B cell (primary cell): ENCODE measurements around the gene GGCT. TPM values are rescaled to one million over a fixed set of nuclear protein-coding genes. Genes with fewer than 3 reads are reported as not detected.

Experiments used
- ATAC-seq: fragments of 200-7000 bp; cut with Tn5 transposase; one replicate; pipeline ENCODE4 v1.10.0; 2021; ENCODE audit warnings: low read depth, mild to moderate bottlenecking, moderate number of reproducible peaks, moderate library complexity
- CTCF ChIA-PET: fragments of 350-600 bp; sonication (Branson Sonifier 250); formaldehyde crosslinking; loops from one replicate; lab custom pipeline; 2021; ENCODE audit warnings: antibody characterized with exemption, inconsistent platforms; lab: Charles Lee
- POLR2A ChIA-PET: fragments of 350-600 bp; sonication (Branson Sonifier 250); formaldehyde crosslinking; loops from one replicate; lab custom pipeline; 2021; ENCODE audit warnings: antibody characterized with exemption; lab: Charles Lee
- DNase-seq: peaks from one replicate; pipeline ENCODE4 v3.0.0; 2013
- H2AFZ ChIP-seq: 2 replicates; pipeline ENCODE4 v1.6.1; 2012; ENCODE audit warnings: mild to moderate bottlenecking, low read depth, low read length; ENCODE audit not compliant: insufficient read depth, poor library complexity, severe bottlenecking
- H3K27ac ChIP-seq, 2 donors: 1 replicate in 1 of 2; 2 replicates in 1 of 2; pipeline ENCODE4 v1.5.1; 2012 to 2013; ENCODE audit warnings: low read length in 2 of 2, mild to moderate bottlenecking in 2 of 2, moderate library complexity in 1 of 2
- H3K27me3 ChIP-seq, 4 experiments: fragments of 200-600 bp in 1 of 4; sonication (generic) in 1 of 4; replicated peaks in 1 of 4; 1 replicate in 2 of 4; 2 replicates in 2 of 4; pipeline versions ENCODE4 v1.6.1 to v1.7.0; 2013 to 2016; ENCODE audit warnings: low read length in 3 of 4, mild to moderate bottlenecking in 2 of 4, mixed read lengths in 1 of 4, moderate library complexity in 1 of 4; ENCODE audit not compliant: insufficient read depth in 4 of 4, control insufficient read depth in 3 of 4; ENCODE audit errors: control extremely low read depth in 1 of 4
- H3K36me3 ChIP-seq, 2 experiments: replicated peaks in 1 of 2; 1 replicate in 1 of 2; 2 replicates in 1 of 2; pipeline versions ENCODE4 v1.6.1 to v1.7.1; 2013; ENCODE audit warnings: low read length in 1 of 2; ENCODE audit not compliant: insufficient read depth in 2 of 2, control insufficient read depth in 1 of 2; ENCODE audit errors: control extremely low read depth in 1 of 2, extremely low read depth in 1 of 2
- H3K4me1 ChIP-seq, 2 donors: fragments of 200-600 bp in 1 of 2; sonication (generic) in 1 of 2; 1 replicate in 1 of 2; 2 replicates in 1 of 2; pipeline versions ENCODE4 v1.5.1 to v1.6.1; 2013 to 2017; ENCODE audit warnings: low read length in 2 of 2; ENCODE audit not compliant: control insufficient read depth in 2 of 2, insufficient read depth in 2 of 2
- H3K4me2 ChIP-seq: replicated peaks from 2 replicates; pipeline ENCODE3; 2012; ENCODE audit warnings: mild to moderate bottlenecking, low read depth, low read length; ENCODE audit not compliant: poor library complexity, severe bottlenecking
- H3K4me3 ChIP-seq, 5 experiments: fragments of 200-600 bp in 1 of 5; sonication (generic) in 1 of 5; 1 replicate in 3 of 5; 2 replicates in 2 of 5; pipeline versions ENCODE4 v1.5.1 to v1.7.0; 2011 to 2016; ENCODE audit warnings: low read length in 4 of 5, mild to moderate bottlenecking in 4 of 5, low read depth in 2 of 5, control low read depth in 1 of 5, moderate library complexity in 1 of 5; ENCODE audit not compliant: insufficient read depth in 1 of 5; ENCODE audit errors: control extremely low read depth in 1 of 5, extremely low read depth in 1 of 5
- H3K79me2 ChIP-seq: fragments of 200-600 bp; sonication (generic); one replicate; pipeline ENCODE4 v1.6.0; 2016; ENCODE audit warnings: low read length; ENCODE audit not compliant: control insufficient read depth, insufficient read depth
- H3K9ac ChIP-seq: fragments of 200-600 bp; sonication (generic); 2 replicates; pipeline ENCODE4 v1.6.1; 2017; ENCODE audit warnings: mild to moderate bottlenecking, low read length, moderate library complexity
- H3K9me3 ChIP-seq, 3 donors: one replicate each; pipeline versions ENCODE4 v1.6.1 to v1.7.1; 2013; ENCODE audit warnings: low read length in 2 of 3; ENCODE audit not compliant: control insufficient read depth in 2 of 3, insufficient read depth in 1 of 3; ENCODE audit errors: control extremely low read depth in 1 of 3
- H4K20me1 ChIP-seq: 2 replicates; pipeline ENCODE4 v1.6.0; 2012; ENCODE audit warnings: mild to moderate bottlenecking, low read length; ENCODE audit not compliant: insufficient read depth, control insufficient read depth, poor library complexity, severe bottlenecking
- H3K27ac Mint-ChIP-seq: one replicate; pipeline ENCODE4 v1.8.0; 2021; ENCODE audit warnings: mixed read lengths
- H3K27me3 Mint-ChIP-seq: one replicate; pipeline ENCODE4 v1.8.0; 2021; ENCODE audit warnings: mixed read lengths
- H3K4me1 Mint-ChIP-seq: one replicate; pipeline ENCODE4 v1.8.0; 2021; ENCODE audit warnings: mixed read lengths
- H3K4me3 Mint-ChIP-seq: one replicate; pipeline ENCODE4 v1.8.0; 2021; ENCODE audit warnings: mixed read lengths
- H3K9me3 Mint-ChIP-seq: one replicate; pipeline ENCODE4 v1.8.0; 2022; ENCODE audit warnings: mixed read lengths; ENCODE audit not compliant: insufficient read depth
- EZH2 ChIP-seq: IDR thresholded peaks from 2 replicates; pipeline ENCODE4 v1.6.1; 2012; ENCODE audit warnings: borderline replicate concordance, low read depth, mild to moderate bottlenecking, moderate library complexity, low read length; ENCODE audit not compliant: insufficient read depth, poor library complexity, severe bottlenecking
- WGBS: methylation state at CpG from one replicate; pipeline ENCODE4 v1.1.5; 2013; ENCODE audit warnings: missing lambda C conversion rate; ENCODE audit not compliant: insufficient coverage; 5-methylcytosine and 5-hydroxymethylcytosine counted together
- intact Hi-C: fragments of 100-400 bp; cut with micrococcal nuclease; formaldehyde crosslinking; loops from one replicate; pipeline ENCODE4 v1.10.0; 2022
- polyA plus RNA-seq: library from polyadenylated mRNA; depleted of rRNA; stranded (reverse); fragments of >200 nt; gene quantifications from 2 replicates; pipeline ENCODE4 v1.2.3, GENCODE V29; 2012
- total RNA-seq, 2 donors: library from RNA; stranded (reverse); fragments of 120-200 nt in 1 of 2; gene quantifications; 1 replicate in 1 of 2; 2 replicates in 1 of 2; pipeline versions ENCODE4 v1.2.3 to v1.2.4, GENCODE V29; 2013 to 2022
- TF ChIP-seq, protein P1 (sequence below): fragments of 200-600 bp; IDR thresholded peaks from one replicate; pipeline ENCODE4 v1.8.0; 2022; ENCODE audit warnings: antibody characterized with exemption, mild to moderate bottlenecking

Gene GGCT
- total and polyA plus RNA-seq, 2 donors (not counting 1 experiment from before 2014, with no cell fraction given), result 8.1 to 12.5 TPM

DNA sequence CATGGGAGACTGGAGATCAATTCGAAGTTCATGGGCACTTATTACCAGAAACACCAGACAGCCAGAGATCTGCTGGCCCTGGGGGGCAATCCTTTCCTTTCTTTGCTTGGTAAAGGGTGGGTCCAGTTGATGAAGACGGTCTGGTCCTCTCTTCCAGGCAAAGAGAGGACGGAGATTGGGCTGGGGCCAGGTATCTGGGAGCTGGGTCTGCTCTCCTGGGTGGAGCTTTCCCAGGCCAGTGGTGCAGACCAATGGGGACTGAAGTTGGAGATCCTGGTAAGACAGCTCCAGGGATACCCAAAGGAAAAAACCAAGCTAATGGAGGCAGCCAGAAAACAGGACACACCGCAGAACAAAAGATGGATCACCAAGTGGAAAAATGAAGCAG lies 44.4 kb downstream of the GGCT start:
- no peaks in the 10 kb centered on the region for H3K27me3 Mint-ChIP-seq
- Histone ChIP-seq H4K20me1 (no peaks in the 10 kb centered on the region), H3K9me3 (no peaks in the 10 kb centered on the region), H2AFZ (no peak overlapping the region), H3K27me3 (no peaks in the 10 kb centered on the region), H3K27ac (no peak overlapping the region), H3K79me2 (peaks cover 46% of the 10 kb centered on the region), H3K4me2 (no peak overlapping the region), H3K36me3 (peaks cover 0 to 40% of the 10 kb centered on the region in 2 experiments), H3K4me1 (peaks cover 32% of the 10 kb centered on the region in 2 donors), H3K4me3 (no peak overlapping the region), H3K9ac (no peak overlapping the region)
- no peaks in the 10 kb centered on the region for H3K9me3 Mint-ChIP-seq
- no peak overlapping the region for H3K27ac Mint-ChIP-seq
- H3K4me3 Mint-ChIP-seq, result no peak overlapping the region
- WGBS, result 91% methylated on average over 4 of the region's 4 CpGs
- TF ChIP-seq, protein P1, sequence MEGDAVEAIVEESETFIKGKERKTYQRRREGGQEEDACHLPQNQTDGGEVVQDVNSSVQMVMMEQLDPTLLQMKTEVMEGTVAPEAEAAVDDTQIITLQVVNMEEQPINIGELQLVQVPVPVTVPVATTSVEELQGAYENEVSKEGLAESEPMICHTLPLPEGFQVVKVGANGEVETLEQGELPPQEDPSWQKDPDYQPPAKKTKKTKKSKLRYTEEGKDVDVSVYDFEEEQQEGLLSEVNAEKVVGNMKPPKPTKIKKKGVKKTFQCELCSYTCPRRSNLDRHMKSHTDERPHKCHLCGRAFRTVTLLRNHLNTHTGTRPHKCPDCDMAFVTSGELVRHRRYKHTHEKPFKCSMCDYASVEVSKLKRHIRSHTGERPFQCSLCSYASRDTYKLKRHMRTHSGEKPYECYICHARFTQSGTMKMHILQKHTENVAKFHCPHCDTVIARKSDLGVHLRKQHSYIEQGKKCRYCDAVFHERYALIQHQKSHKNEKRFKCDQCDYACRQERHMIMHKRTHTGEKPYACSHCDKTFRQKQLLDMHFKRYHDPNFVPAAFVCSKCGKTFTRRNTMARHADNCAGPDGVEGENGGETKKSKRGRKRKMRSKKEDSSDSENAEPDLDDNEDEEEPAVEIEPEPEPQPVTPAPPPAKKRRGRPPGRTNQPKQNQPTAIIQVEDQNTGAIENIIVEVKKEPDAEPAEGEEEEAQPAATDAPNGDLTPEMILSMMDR, result no peak
- no peak for TF ChIP-seq EZH2
- ChIA-PET POLR2A (no interaction called here), CTCF (interaction anchor here (1.5 kb wide), 1 partner anchor 11 kb away, joined by 3 read pairs; no protein-coding TSS in a partner anchor)
- peaks cover 37% of the 10 kb centered on the region for H3K4me1 Mint-ChIP-seq
- ATAC-seq (no peak), DNase-seq (no peak)
- intact Hi-C loops, result loop anchor here (5.0 kb wide), 1 partner anchor 47 kb away; no protein-coding TSS in a partner anchor

DNA sequence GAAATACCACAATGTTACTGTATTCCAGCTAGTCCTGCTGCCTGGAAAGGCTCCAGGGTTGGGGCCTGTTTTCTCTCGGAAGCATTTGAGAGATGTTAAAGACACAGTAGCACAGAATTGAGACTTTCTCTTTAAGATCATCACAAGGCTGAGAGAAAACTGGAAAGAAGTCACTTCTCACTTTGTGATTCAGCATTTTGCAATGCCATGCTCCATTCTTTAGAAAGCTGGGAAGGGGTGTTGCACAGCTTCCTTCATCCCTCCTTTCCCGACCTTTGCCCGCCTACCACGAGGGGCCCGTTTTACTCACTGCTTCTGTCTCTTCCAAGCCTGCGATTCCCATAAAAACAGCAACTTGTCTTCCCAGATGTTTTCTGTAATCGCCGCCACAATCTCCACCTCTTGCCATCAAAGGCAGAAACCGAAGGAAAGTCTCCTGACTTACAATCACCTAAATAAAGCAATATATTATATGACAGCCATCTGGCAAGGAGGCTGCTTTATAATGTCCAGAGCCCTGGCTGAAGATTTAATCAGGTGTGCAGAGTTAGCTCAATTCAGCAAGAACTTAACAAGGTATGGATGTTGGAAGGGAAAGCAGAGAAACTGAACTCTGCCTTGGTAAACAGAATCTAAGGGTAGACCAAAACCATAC lies 44.9 kb downstream of the GGCT start:
- Histone ChIP-seq H3K9me3 (no peaks in the 10 kb centered on the region), H3K4me2 (no peak overlapping the region), H3K79me2 (peaks cover 41% of the 10 kb centered on the region), H3K9ac (no peak overlapping the region), H3K4me3 (no peak overlapping the region), H3K4me1 (peaks cover 27 to 28% of the 10 kb centered on the region in 2 donors), H4K20me1 (no peaks in the 10 kb centered on the region), H3K36me3 (peaks cover 0 to 45% of the 10 kb centered on the region in 2 experiments), H3K27ac (no peak overlapping the region), H3K27me3 (no peaks in the 10 kb centered on the region), H2AFZ (no peak overlapping the region)
- ATAC-seq (no peak), DNase-seq (no peak)
- TF ChIP-seq, protein P1, result no peak
- no peak for TF ChIP-seq EZH2
- ChIA-PET POLR2A (no interaction called here), CTCF (interaction anchor here (1.5 kb wide), 1 partner anchor 11 kb away, joined by 3 read pairs; no protein-coding TSS in a partner anchor)
- intact Hi-C loops, result loop anchor here (5.0 kb wide), 1 partner anchor 48 kb away; no protein-coding TSS in a partner anchor
- Mint-ChIP-seq H3K4me3 (no peak overlapping the region), H3K9me3 (no peaks in the 10 kb centered on the region), H3K27me3 (no peaks in the 10 kb centered on the region), H3K27ac (no peak overlapping the region), H3K4me1 (peaks cover 32% of the 10 kb centered on the region)
- 95% methylated on average over 6 of the region's 9 CpGs for WGBS
